Activated CD8-positive, alpha-beta memory T cell treated with anti-CD3 and anti-CD28 coated beads, Interleukin-2, amount 50 U/mL, for 1 hour (primary cell): ENCODE measurements around the gene RPS3.

Experiments used
- DNase-seq: peaks from one replicate; pipeline ENCODE4 v3.0.0-alpha.2; 2020; ENCODE audit errors: extremely low read depth

Gene RPS3

DNA sequence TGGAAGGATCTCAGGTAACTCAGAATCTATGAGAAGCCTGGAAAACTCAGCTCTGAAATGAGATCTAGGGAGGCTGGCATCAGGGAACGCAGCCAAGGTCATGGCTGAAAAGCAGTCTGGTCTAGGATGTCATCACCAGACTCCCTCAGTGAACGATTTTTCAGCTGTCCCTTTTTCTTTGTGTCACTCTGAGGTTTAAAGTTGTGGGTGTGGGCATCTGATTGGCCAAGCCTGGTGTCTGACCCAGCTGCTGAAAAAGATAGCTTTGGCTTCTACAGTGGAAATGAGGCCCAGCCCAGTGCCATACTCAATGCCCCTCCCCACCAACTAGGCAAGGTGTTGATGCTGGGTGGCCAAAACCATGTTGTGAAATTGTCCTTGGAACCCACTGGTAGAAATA is 14.5 kb downstream of the RPS3 start:
- no peak for DNase-seq

DNA sequence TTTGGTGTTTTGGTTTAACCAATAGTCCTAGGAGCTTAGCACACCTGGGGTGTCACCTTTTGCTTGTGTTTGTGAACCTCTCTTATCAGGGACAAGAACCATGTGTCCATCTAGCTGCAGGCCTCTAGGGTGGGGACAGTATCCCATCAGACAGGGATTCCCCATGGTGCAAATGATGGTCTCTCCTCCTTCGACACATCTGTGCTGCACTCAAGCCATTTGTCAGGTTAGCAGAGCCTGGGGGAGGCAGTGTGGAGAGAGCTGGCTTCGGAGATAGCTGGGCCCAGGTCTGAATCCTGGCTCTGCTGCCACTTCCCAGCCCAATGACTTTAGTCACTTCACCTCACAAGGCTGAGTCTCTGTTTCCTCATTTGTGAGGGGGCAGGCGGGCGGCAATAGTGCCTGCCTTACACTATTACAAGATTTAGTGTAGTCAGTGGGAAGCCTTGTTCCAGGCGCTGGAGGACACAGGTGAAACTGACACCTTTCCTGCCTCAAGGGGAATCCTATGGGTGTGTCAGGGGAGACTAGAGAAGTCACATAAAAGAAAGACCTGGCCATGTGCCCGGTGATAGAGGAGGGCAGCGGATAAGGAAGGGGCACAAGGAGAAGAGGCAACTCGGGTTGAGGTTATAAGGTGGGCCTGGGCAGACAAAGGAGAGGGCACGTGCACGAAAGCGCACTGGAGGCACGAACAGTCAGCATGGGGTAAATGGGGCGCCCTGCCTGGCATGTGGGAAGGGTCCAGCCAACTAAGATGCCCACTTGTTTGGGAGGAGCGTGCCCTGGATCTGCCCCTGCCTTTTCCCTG is 21.1 kb downstream of the RPS3 start:
- DNase-seq: no peak

- DNase-seq: no peak
Observed at GRCh38 chr11:75421035-75421602, 21.8 kb downstream of the RPS3 start.

DNA sequence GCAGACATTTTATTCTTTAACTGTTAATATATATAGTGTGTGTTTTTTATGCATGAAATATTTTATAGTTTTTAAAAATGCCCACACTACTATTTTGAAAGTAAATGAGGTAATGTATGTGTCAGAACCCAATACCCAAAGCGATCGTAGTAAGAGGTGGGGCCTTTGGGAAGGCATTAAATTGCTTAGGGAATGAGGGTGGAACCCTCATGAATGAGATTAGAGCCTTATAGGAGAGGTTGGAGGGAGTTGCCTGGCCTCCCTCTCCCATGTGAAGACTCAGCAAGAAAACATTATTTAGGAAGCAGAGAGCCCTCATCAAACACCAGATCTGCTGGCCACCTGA is 22.6 kb downstream of the RPS3 start:
- DNase-seq: no peak

DNA sequence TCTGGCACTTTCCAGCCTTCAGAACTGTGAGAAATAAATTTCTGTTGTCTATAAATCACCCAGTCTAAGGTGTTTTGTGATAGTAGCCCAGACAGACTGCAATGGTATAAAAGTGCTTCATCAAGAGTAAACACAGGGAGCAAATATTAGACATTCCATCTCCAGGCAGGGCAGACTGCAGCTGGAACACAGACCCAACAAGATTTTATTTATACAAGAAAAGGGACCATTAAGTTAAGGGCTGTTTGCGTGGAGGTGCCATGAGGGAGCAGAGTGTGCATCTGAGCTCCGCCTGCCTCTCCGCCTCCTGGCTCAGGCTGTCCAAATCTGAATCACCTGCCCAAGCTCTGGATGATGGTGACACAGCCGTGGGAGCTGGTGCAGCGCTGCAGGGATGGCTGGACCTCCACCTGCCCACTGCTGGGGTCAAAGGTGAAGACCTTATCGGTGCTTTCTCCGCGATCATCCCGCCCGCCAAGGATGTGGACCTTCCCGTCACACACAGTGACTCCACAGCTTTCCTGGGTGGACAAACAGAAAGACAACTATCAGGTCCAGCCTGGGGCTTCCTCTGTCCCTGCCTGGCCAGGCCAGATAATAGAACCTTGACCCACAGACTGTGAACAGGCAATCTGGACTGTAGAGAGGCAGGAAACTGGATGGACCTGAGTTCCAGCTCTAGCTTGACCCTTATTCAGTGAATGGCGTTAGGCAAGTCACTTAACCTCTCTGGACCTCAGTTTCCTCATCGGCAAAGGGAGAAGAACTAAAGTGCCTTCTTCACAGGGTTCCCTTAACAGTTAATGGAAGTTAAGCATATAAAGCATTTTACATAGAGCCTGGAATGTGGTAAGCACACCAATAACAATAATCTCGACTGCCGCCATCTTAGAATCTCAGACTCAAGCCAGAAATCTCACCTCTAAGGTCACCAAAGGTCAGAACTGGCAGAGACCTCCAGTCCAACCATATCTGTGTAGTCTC is 23.2 kb downstream of the RPS3 start:
- no peak for DNase-seq

DNA sequence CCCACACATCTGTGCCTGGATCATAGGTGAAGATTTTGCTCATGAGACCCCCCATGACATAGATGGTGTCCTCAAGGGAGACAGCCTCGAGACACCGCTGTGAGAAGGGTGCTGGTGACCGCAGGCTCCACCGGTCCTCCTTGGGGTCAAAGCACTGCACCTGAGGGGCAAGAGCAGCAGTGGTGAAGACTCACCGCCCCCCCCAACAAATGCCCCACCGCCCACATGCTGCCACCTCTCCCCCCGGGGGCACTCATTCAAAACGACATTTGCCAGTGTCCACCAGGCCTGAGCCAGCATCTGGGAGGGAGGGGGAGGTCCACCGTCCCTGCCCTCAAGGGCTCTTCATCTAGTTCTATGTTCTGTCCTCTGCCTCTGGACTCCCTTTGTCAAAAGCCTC is 24.4 kb downstream of the RPS3 start:
- no peak for DNase-seq

GRCh38 chr11:75424396-75424795 is 25.1 kb downstream of the RPS3 start:
- DNase-seq: no peak

DNA sequence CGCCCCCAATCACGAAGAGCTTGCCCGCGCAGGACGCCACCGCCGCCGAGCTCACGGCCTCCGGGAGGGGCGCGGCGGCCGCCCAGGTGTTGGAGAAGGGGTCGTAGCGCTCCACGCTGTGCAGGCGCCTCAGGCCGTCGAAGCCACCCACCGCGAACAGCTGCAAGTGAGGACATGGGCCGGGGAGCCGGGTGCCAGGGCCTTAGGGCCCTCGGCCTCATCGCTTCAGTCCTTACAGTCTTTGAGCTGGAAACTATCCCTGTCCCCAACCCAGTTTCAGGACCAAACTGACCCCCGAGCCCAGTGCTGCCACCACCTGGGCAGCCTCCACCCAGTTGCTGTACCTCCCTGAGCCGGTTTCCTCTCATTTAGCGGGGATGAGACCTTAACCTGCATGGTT is 26.1 kb downstream of the RPS3 start:
- no peak for DNase-seq

DNA sequence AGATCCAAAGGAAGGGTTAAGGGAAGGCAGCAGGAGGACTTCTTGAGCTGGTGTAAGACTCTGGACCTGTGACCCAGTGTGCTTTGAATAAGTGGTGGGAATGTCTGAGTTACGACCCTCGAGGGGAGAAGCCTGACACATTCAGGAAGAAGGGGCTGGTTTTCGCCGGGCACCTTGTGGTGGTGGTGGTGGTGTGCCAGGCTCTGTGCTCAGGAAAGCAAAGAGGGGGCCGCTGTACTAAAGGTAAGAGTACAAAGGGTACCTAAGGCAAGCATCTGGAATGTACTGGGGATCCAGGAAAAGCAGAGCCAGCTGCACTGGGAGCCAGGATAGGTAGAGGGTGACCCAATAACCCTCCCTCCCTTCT is 27.4 kb downstream of the RPS3 start:
- DNase-seq: no peak

DNA sequence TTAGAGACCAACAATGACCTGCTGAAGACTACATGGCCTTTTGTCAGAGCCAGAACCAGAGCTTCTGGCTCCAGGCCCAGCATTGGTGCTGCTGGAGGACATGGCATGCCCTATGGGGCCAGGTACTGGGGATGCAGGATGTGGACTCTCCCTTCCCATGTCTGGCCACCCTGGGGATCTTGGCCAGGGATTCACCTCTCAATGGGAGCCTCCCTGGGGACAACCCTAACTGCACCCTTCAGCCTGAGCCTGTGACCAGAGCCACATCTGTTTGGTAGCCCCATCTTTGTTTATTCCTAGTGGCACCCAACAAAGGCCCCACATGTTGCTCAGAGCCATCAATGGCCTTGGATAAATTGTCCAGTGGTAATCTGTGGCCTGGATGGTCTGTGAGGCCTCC is 27.9 kb downstream of the RPS3 start:
- no peak for DNase-seq

GRCh38 chr11:75428281-75428724 is 29.0 kb downstream of the RPS3 start:
- DNase-seq: no peak

DNA sequence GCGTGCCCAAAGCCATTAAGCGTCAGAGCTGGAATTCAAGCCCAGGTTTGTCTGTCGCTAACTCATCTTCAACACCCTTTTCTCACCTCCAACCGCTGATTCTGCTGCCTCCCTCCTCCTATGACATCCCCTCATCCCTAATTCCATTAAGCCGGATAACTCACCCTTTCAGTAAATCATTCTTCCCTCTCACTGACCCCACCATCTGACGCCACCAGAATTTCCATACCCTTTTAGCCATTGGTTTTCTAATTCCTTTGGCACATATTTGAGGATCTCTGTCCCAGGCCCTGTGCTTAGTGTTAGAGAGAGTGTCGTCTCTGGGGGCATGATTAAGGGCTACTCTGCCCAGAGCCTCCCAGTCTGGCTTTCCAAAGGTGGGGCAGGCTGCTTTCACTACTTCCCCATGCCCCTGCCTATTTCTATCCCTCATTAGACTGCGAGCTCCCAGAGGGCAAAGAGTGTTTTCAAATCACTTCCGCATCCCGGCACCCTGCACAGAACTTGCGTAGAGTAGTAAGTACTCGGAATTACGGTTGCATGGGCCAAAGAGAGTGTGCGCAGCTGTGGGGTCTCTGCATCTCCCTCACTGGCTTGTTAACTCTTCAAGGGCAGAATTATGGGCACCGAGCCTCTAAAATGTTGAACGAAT is 29.8 kb downstream of the RPS3 start:
- no peak for DNase-seq

GRCh38 chr11:75429641-75429901 is 30.3 kb downstream of the RPS3 start:
- DNase-seq: no peak

GRCh38 chr11:75429902-75430713 is 30.8 kb downstream of the RPS3 start:
- DNase-seq: no peak

DNA sequence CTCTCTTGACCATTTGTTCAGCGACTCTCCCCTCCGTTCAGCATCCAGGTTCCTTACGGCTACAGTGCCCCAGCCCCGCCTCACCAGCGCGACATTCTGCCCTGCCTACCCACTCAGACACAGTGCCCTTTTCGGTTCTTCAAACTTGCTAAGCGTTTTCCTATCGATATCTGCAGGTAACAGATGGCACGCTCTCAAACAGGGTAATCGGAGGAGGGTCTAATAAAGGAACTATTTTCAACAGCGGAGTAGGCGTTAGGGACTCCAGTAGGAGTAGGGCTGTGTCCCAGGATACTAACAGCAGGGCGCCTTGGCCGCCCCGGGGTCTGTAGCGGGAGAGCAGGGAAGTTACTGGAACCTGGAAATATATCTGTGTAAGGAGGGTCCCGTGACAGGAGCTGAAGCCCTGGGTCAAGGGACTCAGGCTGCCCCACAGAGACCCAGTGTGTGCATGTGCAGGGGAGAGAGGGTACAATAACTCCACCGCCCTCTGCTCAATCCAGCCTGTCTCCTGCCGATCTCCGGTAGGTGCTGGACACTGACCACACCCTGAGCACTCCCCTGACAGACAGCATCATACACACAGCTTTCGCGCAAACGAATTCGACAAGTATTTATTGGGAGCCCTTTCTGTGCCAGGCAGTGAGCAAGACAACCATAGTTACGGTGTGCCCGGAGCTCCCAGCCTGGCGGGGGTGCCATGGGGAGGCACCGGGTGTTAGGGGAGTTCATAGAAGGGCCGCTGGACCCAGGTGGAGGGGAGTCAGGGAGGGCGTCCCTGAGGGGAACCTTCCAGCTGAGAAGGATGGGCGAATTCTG is 31.6 kb downstream of the RPS3 start:
- no peak for DNase-seq

DNA sequence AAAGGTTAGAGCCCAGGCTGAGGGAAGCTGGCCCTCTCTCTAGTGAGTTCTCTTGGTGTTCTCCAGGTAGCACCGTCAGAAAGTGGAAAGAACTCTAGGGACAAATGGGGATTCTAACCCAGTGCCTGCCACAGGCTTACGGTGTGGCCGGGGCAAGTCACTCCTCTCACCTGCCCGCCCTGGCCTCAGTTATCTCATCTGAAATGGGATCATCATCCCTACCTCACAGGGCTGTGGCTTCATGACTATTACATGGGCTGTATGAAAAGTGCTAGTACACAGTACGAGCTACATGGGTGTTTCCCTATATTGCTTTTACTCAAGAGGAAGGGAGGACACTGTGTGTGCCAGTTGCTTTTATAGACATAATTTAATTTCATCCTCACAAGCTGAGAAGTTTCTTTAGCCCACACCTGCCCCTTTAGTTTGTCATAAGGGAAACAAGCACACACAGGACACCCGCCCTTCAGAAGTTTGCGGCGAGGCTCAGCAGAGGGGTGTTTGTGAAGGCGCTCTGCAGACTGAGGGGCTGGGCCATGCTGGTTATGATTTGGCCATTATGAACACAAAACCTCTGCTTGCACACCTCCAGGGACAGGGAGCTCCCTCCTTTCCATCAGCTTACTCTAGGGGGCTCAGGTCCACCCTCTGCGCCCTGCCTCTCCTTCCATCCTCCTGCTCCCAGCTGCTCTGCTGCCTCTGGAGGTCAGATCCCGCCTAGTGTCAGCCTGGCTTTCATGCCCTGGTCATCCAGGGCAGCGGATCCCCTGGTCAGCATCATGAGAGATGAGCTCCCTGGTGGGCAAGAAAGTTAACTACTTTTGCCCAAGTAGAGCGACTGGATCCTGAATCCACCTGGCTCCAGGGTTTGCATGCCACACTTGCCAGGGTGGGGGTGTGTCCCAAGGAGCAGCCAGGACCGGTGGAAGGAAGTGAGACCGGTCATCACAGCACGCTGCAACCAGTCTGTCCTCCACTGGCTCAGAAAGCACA is 32.5 kb downstream of the RPS3 start:
- DNase-seq: no peak

DNA sequence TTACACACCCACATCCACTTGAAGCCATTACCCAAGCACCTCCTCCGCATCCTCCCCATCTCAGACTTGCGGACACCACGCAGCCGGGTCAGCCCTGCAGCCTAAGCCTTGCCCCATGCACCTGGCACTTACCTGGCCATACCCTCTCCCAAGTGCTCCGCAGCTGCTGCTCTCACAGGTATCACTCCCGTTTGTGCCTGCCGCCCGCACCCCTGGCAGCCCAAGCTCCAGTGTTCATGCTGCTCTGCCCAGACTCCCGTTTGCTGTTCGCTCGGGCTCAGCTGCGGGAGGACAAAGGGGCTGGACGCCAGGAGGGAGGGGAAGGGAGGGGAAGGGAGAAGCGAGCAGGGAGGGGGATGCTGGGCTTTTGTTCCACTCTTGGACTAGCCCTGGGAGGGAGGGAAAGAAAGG is 33.6 kb downstream of the RPS3 start, which contains the start of gene KLHL35:
Gene KLHL35 (minus strand): TSS at position 293 of the 411 bp plus-strand sequence. CDS start 2,574 bp downstream, outside the sequence.
- DNase-seq: no peak

- DNase-seq: no peak
Observed at GRCh38 chr11:75433443-75433842, 34.1 kb downstream of the RPS3 start.

- no peak for DNase-seq
Observed at GRCh38 chr11:75434051-75434450, 34.7 kb downstream of the RPS3 start.
